HG03460 (cell line): ENCODE results near the gene STX18.

Experiments
- ATAC-seq: cut with Tn5 transposase; IDR thresholded peaks from one replicate; pipeline ENCODE4 v1.9.1; 2021; ENCODE audit not compliant: unreplicated experiment

STX18 gene

GRCh38 chr4:4443821-4444220 lies 98.0 kb downstream of the STX18 start:
- ATAC-seq, result no peak

GRCh38 chr4:4440333-4441061 lies 101.4 kb downstream of the STX18 start:
- ATAC-seq, result no peak

GRCh38 chr4:4439782-4440181 lies 102.1 kb downstream of the STX18 start:
- no peak for ATAC-seq

- no peak for ATAC-seq
These were observed 103.0 kb downstream of the STX18 start for GRCh38 chr4:4438891-4439290.

- ATAC-seq, result no peak
These were observed 103.9 kb downstream of the STX18 start for GRCh38 chr4:4437798-4438470.

GRCh38 chr4:4436244-4436823 lies 105.5 kb downstream of the STX18 start:
- ATAC-seq, result no peak

- ATAC-seq, result no peak
These were observed 107.9 kb downstream of the STX18 start for GRCh38 chr4:4433941-4434340.

- ATAC-seq, result no peak
These were observed 109.3 kb downstream of the STX18 start for GRCh38 chr4:4432341-4433125.

- peak; percentile 57 for ATAC-seq
These were observed 111.2 kb downstream of the STX18 start for GRCh38 chr4:4430492-4431195.

- no peak for ATAC-seq
These were observed 112.6 kb downstream of the STX18 start for GRCh38 chr4:4428966-4429875.

- ATAC-seq, result no peak
These were observed 114.0 kb downstream of the STX18 start for GRCh38 chr4:4427886-4428285.

- ATAC-seq, result no peak
These were observed 114.6 kb downstream of the STX18 start for GRCh38 chr4:4427121-4427870.

GRCh38 chr4:4426511-4427120 lies 115.2 kb downstream of the STX18 start:
- ATAC-seq, result no peak

- no peak for ATAC-seq
These were observed 116.2 kb downstream of the STX18 start for GRCh38 chr4:4425696-4426095.

- no peak for ATAC-seq
These were observed 116.6 kb downstream of the STX18 start for GRCh38 chr4:4425119-4425690.

GRCh38 chr4:4424499-4425115 lies 117.2 kb downstream of the STX18 start:
- ATAC-seq, result no peak

- no peak for ATAC-seq
These were observed 117.9 kb downstream of the STX18 start for GRCh38 chr4:4423706-4424498.
